ENCODE results near the gene NRARP. TPM values are rescaled to one million over a fixed set of nuclear protein-coding genes. Genes with fewer than 3 reads are reported as not detected.

The NRARP gene
- total and polyA plus RNA-seq, 2 of the 13 experiments (the other 11 are each of a cell fraction or from before 2014, with no cell fraction given) = 0.22 to 0.46 TPM

- TF ChIP-seq, protein P1, sequence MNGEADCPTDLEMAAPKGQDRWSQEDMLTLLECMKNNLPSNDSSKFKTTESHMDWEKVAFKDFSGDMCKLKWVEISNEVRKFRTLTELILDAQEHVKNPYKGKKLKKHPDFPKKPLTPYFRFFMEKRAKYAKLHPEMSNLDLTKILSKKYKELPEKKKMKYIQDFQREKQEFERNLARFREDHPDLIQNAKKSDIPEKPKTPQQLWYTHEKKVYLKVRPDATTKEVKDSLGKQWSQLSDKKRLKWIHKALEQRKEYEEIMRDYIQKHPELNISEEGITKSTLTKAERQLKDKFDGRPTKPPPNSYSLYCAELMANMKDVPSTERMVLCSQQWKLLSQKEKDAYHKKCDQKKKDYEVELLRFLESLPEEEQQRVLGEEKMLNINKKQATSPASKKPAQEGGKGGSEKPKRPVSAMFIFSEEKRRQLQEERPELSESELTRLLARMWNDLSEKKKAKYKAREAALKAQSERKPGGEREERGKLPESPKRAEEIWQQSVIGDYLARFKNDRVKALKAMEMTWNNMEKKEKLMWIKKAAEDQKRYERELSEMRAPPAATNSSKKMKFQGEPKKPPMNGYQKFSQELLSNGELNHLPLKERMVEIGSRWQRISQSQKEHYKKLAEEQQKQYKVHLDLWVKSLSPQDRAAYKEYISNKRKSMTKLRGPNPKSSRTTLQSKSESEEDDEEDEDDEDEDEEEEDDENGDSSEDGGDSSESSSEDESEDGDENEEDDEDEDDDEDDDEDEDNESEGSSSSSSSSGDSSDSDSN (CRISPR knock-in tag; IDR thresholded peaks at IDR 0.05) = peak; percentile 97
- TF ChIP-seq GFI1 (CRISPR knock-in tag; IDR thresholded peaks at IDR 0.05; ENCODE audit: borderline replicate concordance) = no peak
- no peak for TF ChIP-seq SNRNP70 (IDR thresholded peaks at IDR 0.05; ENCODE audit: low read depth, low read length)
- no peak for TF ChIP-seq SYNCRIP (IDR thresholded peaks at IDR 0.05; ENCODE audit: insufficient read depth, low read depth, low read length)
- TF ChIP-seq SRSF1 (optimal IDR thresholded peaks at IDR 0.05; ENCODE audit: low read depth, low read length) = peak; percentile 86
- peak; percentile 58 for TF ChIP-seq TFE3 (CRISPR knock-in tag; IDR thresholded peaks at IDR 0.05)
- no peak for TF ChIP-seq JARID2 (CRISPR knock-in tag; IDR thresholded peaks at IDR 0.05; ENCODE audit: insufficient replicate concordance)
- TF ChIP-seq HOXA3 (CRISPR knock-in tag; IDR thresholded peaks at IDR 0.05) = peak; percentile 73
- TF ChIP-seq ZNF83 (CRISPR knock-in tag; IDR thresholded peaks at IDR 0.05; ENCODE audit: borderline replicate concordance) = no peak
- peak; percentile 91 for TF ChIP-seq ZMAT3 (CRISPR knock-in tag; conservative IDR thresholded peaks at IDR 0.05)
- TF ChIP-seq BCL6 (CRISPR knock-in tag; IDR thresholded peaks at IDR 0.05) = peak; percentile 51
- TF ChIP-seq, protein P2, sequence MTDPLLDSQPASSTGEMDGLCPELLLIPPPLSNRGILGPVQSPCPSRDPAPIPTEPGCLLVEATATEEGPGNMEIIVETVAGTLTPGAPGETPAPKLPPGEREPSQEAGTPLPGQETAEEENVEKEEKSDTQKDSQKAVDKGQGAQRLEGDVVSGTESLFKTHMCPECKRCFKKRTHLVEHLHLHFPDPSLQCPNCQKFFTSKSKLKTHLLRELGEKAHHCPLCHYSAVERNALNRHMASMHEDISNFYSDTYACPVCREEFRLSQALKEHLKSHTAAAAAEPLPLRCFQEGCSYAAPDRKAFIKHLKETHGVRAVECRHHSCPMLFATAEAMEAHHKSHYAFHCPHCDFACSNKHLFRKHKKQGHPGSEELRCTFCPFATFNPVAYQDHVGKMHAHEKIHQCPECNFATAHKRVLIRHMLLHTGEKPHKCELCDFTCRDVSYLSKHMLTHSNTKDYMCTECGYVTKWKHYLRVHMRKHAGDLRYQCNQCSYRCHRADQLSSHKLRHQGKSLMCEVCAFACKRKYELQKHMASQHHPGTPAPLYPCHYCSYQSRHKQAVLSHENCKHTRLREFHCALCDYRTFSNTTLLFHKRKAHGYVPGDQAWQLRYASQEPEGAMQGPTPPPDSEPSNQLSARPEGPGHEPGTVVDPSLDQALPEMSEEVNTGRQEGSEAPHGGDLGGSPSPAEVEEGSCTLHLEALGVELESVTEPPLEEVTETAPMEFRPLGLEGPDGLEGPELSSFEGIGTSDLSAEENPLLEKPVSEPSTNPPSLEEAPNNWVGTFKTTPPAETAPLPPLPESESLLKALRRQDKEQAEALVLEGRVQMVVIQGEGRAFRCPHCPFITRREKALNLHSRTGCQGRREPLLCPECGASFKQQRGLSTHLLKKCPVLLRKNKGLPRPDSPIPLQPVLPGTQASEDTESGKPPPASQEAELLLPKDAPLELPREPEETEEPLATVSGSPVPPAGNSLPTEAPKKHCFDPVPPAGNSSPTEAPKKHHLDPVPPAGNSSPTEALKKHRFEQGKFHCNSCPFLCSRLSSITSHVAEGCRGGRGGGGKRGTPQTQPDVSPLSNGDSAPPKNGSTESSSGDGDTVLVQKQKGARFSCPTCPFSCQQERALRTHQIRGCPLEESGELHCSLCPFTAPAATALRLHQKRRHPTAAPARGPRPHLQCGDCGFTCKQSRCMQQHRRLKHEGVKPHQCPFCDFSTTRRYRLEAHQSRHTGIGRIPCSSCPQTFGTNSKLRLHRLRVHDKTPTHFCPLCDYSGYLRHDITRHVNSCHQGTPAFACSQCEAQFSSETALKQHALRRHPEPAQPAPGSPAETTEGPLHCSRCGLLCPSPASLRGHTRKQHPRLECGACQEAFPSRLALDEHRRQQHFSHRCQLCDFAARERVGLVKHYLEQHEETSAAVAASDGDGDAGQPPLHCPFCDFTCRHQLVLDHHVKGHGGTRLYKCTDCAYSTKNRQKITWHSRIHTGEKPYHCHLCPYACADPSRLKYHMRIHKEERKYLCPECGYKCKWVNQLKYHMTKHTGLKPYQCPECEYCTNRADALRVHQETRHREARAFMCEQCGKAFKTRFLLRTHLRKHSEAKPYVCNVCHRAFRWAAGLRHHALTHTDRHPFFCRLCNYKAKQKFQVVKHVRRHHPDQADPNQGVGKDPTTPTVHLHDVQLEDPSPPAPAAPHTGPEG (CRISPR knock-in tag; IDR thresholded peaks at IDR 0.05) = peak; percentile 63; the same call in 1 of the 2 replicates
- no peak for TF ChIP-seq ZNF720 (CRISPR knock-in tag; IDR thresholded peaks at IDR 0.05)
- TF ChIP-seq KLF9 (CRISPR knock-in tag; IDR thresholded peaks at IDR 0.05; ENCODE audit: low read depth) = 0 out of 2 replicates have a peak, but pooled peaks have one; percentile 68
- TF ChIP-seq, protein P3, sequence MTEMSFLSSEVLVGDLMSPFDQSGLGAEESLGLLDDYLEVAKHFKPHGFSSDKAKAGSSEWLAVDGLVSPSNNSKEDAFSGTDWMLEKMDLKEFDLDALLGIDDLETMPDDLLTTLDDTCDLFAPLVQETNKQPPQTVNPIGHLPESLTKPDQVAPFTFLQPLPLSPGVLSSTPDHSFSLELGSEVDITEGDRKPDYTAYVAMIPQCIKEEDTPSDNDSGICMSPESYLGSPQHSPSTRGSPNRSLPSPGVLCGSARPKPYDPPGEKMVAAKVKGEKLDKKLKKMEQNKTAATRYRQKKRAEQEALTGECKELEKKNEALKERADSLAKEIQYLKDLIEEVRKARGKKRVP (CRISPR knock-in tag; IDR thresholded peaks at IDR 0.05) = peak in 1 of 2 experiments; percentile 16; a peak in 1 of 4 replicates
- no peak for TF ChIP-seq SOX6 (IDR thresholded peaks at IDR 0.05)
- TF ChIP-seq SOX6 (CRISPR knock-in tag; IDR thresholded peaks at IDR 0.05) = peak; percentile 43
- TF ChIP-seq ZFP41 (CRISPR knock-in tag; IDR thresholded peaks at IDR 0.05; ENCODE audit: borderline replicate concordance) = no peak
- TF ChIP-seq EEA1 (CRISPR knock-in tag; IDR thresholded peaks at IDR 0.05; ENCODE audit: borderline replicate concordance) = no peak
Observed at GRCh38 chr9:137277329-137278041, 24.6 kb downstream of the NRARP start, which contains the start of gene TOR4A (continued).
